SK-N-DZ (cell line): ENCODE measurements around the gene C16orf96.

Source experiments
- DNase-seq: peaks from one replicate; pipeline ENCODE4 v3.0.0-alpha.2; 2015; ENCODE audit warnings: low spot score
- small RNA-seq, 2 experiments: library from RNA; depleted of rRNA; stranded (forward); fragments of <200 nt; gene quantifications; one replicate each; pipeline ENCODE3, GENCODE V24; 2014

The C16orf96 gene

GRCh38 chr16:4646773-4647643 is 90.9 kb downstream of the C16orf96 start:
- no peak for DNase-seq

- DNase-seq = no peak
Observed at GRCh38 chr16:4647644-4647980, 91.5 kb downstream of the C16orf96 start.

DNA sequence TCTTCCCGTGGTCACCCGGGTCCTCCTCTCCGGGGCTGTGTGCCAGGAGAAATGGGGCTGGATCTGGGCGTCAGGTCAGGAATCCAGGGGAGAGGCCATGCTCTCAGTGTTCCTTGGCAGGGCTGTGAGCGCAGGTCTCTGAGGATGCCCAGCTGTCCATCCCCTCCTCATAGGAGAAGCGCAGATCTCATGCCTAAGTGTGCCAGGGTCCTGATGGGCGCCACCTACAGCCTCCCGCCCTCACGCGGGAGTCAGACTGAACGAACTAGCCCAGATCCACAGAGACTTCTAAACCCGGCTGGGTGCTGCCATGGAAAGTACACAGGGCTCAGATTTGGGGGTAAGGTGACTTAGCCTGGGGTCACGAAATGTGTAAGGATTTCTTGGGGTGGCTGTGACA is 92.8 kb downstream of the C16orf96 start:
- no peak for DNase-seq

DNA sequence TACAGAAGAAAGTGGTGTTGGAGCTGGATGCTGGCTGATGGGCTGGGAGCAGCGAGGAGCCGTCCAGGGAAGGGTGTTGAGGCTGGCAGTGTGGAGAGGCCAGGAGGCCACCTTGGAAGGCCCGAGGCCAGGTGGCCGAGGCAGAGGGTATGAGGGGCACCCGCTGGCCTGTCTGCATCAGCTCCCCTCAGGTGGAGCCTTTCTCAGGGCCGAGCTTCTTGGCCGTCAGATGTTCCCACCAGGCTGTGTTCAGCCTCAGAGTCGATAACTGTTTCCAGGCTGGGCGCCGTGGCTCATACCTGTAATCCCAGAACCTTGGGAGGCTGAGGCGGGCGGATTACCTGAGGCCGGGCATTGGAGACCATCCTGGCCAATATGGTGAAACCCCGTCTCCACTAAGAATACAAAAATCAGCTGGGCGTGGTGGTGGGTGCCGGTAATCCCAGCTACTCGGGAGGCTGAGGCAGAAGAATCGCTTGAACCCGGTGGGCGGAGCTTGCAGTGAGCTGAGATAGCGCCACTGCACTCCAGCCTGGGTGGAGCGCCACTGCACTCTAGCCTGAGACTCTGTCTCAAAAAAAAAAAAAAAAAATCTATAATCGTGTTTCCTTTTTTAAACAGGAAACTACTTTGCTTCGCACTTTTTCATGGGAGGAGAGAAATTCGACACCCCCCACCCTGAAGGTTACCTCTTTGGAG is 93.8 kb downstream of the C16orf96 start:
- no peak for DNase-seq

Small RNA genes within 50 kb of the gene (small RNA-seq; reads per million reads assigned to genes)
- gene RN7SL850P = 0 reads per million in 2 experiments
